HEK293 (cell line): ENCODE measurements around the gene TMEM240.
A peak's percentile ranks its signal among the peaks of the same experiment; 100 is the strongest.
"Not testable (repeated sequence)": the region's sequence is repeated elsewhere in the genome, so short reads cannot be mapped to it uniquely, and the experiment has no call there.

Source experiments
- CTCF ChIA-PET: fragments of 350-600 bp; formaldehyde crosslinking; extraction: SDS; loops from one replicate; lab custom pipeline; 2021; ENCODE audit warnings: antibody characterized with exemption; lab: Yijun Ruan, JAX
- POLR2A ChIA-PET: fragments of 300-600 bp; formaldehyde crosslinking; extraction: SDS; loops from one replicate; lab custom pipeline; 2020; ENCODE audit warnings: antibody characterized with exemption, inconsistent platforms; lab: Yijun Ruan, JAX
- H3K27ac ChIP-seq: fragments of 200-500 bp; sonication (Bioruptor generic); 2 replicates; pipeline ENCODE4 v1.5.1; 2014; ENCODE audit warnings: low read depth, low read length, control low read depth, inconsistent platforms; ENCODE audit errors: extremely low read depth
- H3K36me3 ChIP-seq, 2 experiments: fragments of 200-500 bp in 1 of 2; sonication (Bioruptor generic) in 1 of 2; 1 replicate in 1 of 2; 2 replicates in 1 of 2; pipeline ENCODE4 v1.5.1; 2014 to 2017; ENCODE audit warnings: inconsistent platforms in 2 of 2, low read length in 2 of 2; ENCODE audit not compliant: control insufficient read depth in 2 of 2, insufficient read depth in 1 of 2
- H3K4me1 ChIP-seq: fragments of 200-500 bp; sonication (Bioruptor generic); 2 replicates; pipeline ENCODE4 v1.5.1; 2014; ENCODE audit warnings: mild to moderate bottlenecking, low read length, inconsistent platforms; ENCODE audit not compliant: control insufficient read depth, insufficient read depth
- H3K4me3 ChIP-seq: 2 replicates; pipeline ENCODE4 v1.5.1; 2011; ENCODE audit warnings: low read depth, mild to moderate bottlenecking, control low read depth, low read length, moderate library complexity
- H3K9me3 ChIP-seq: fragments of 200-500 bp; sonication (Bioruptor generic); 2 replicates; pipeline ENCODE4 v1.5.1; 2014; ENCODE audit warnings: low read depth, low read length, inconsistent platforms; ENCODE audit not compliant: control insufficient read depth, insufficient read depth
- BCL11B ChIP-seq: fragments of 450-650 bp; formaldehyde crosslinking; IDR thresholded peaks from 2 replicates; pipeline ENCODE4 v1.5.1; 2016; ENCODE audit warnings: low read depth, missing biosample characterization, missing genetic modification characterization
- GLIS2 ChIP-seq: fragments of 450-650 bp; formaldehyde crosslinking; IDR thresholded peaks from 2 replicates; pipeline ENCODE4 v1.5.1; 2016; ENCODE audit warnings: missing biosample characterization, missing genetic modification characterization
- REST ChIP-seq: fragments of 450-650 bp; formaldehyde crosslinking; IDR thresholded peaks from 2 replicates; pipeline ENCODE4 v1.5.1; 2016; ENCODE audit warnings: missing biosample characterization, missing genetic modification characterization
- SETDB1 ChIP-seq: IDR thresholded peaks from one replicate; pipeline ENCODE4 v1.6.1; 2017; ENCODE audit warnings: mild to moderate bottlenecking, low read length, moderate library complexity, mixed read lengths; ENCODE audit not compliant: insufficient read length
- ZBTB11 ChIP-seq: fragments of 450-650 bp; formaldehyde crosslinking; conservative IDR thresholded peaks from 2 replicates; pipeline ENCODE4 v1.5.1; 2016; ENCODE audit warnings: low read depth, missing biosample characterization, missing genetic modification characterization
- ZBTB7A ChIP-seq: fragments of 450-650 bp; formaldehyde crosslinking; IDR thresholded peaks from 2 replicates; pipeline ENCODE4 v1.5.1; 2016; ENCODE audit warnings: low read depth, missing biosample characterization, missing genetic modification characterization
- ZNF155 ChIP-seq: fragments of 450-650 bp; formaldehyde crosslinking; IDR thresholded peaks from 2 replicates; pipeline ENCODE4 v1.5.1; 2016; ENCODE audit warnings: missing biosample characterization, missing genetic modification characterization
- ZNF214 ChIP-seq: fragments of 450-650 bp; formaldehyde crosslinking; IDR thresholded peaks from 2 replicates; pipeline ENCODE4 v1.5.1; 2017; ENCODE audit warnings: missing biosample characterization, mild to moderate bottlenecking, missing genetic modification characterization, borderline replicate concordance
- ZNF394 ChIP-seq: fragments of 450-650 bp; formaldehyde crosslinking; IDR thresholded peaks from 2 replicates; pipeline ENCODE4 v1.5.1; 2016; ENCODE audit warnings: missing biosample characterization, missing genetic modification characterization, mild to moderate bottlenecking, moderate library complexity, borderline replicate concordance
- ZNF501 ChIP-seq: fragments of 450-650 bp; formaldehyde crosslinking; IDR thresholded peaks from 2 replicates; pipeline ENCODE4 v1.5.1; 2016; ENCODE audit warnings: missing biosample characterization, missing genetic modification characterization
- ZNF544 ChIP-seq: fragments of 450-650 bp; formaldehyde crosslinking; IDR thresholded peaks from 2 replicates; pipeline ENCODE4 v1.5.0; 2017; ENCODE audit warnings: missing biosample characterization, missing genetic modification characterization
- ZNF561 ChIP-seq: fragments of 450-650 bp; IDR thresholded peaks from 2 replicates; pipeline ENCODE4 v1.5.1; 2018; ENCODE audit warnings: missing biosample characterization, missing genetic modification characterization, borderline replicate concordance
- ZNF701 ChIP-seq: fragments of 450-650 bp; formaldehyde crosslinking; IDR thresholded peaks from 2 replicates; pipeline ENCODE4 v1.5.1; 2016; ENCODE audit warnings: missing biosample characterization, missing genetic modification characterization
- ZNF837 ChIP-seq: fragments of 450-650 bp; formaldehyde crosslinking; IDR thresholded peaks from 2 replicates; pipeline ENCODE4 v1.5.1; 2016; ENCODE audit warnings: missing biosample characterization, missing genetic modification characterization

The TMEM240 gene

GRCh38 chr1:1534401-1535154 lies 5.8 kb downstream of the TMEM240 start (continued):
- no peak for TF ChIP-seq ZNF394
- no peak for TF ChIP-seq ZNF214 (tag by site-specific recombination)
- no peak for TF ChIP-seq ZNF155 (tag by site-specific recombination)
- no peak for TF ChIP-seq ZBTB11
- 0 out of 2 replicates have a peak, but pooled peaks have one; percentile 42 for TF ChIP-seq ZBTB7A (tag by site-specific recombination)
- no peak for TF ChIP-seq ZNF837 (tag by site-specific recombination)
- TF ChIP-seq ZNF544 (tag by site-specific recombination), result no peak
- TF ChIP-seq, all 188 proteins: peak for 4

GRCh38 chr1:1533894-1534291 lies 6.5 kb downstream of the TMEM240 start:
- CTCF ChIA-PET, H3K9me3 ChIP-seq, H3K4me1 ChIP-seq, H3K4me3 ChIP-seq, H3K27ac ChIP-seq: not testable (repeated sequence)
- H3K36me3 ChIP-seq, result peaks cover 0 to 64% of the 10 kb centered on the region in 2 experiments; a peak in 2 of 3 replicates
- POLR2A ChIA-PET, result interaction anchor here (0.6 kb wide), 1 partner anchor 138 kb away, joined by 3 read pairs; no protein-coding TSS in a partner anchor
- peak; percentile 51; the same call in 1 of the 2 replicates for TF ChIP-seq REST (tag by site-specific recombination)

- H3K9me3 ChIP-seq, H3K27ac ChIP-seq, H3K4me1 ChIP-seq, H3K4me3 ChIP-seq, CTCF ChIA-PET, POLR2A ChIA-PET: not testable (repeated sequence)
- 0 out of 2 replicates have a peak, but pooled peaks have one; percentile 37 for TF ChIP-seq BCL11B
- TF ChIP-seq GLIS2 (tag by site-specific recombination), result 0 out of 2 replicates have a peak, but pooled peaks have one; percentile 11
- peaks cover 0 to 65% of the 10 kb centered on the region in 2 experiments; a peak in 2 of 3 replicates for H3K36me3 ChIP-seq
These were observed 7.1 kb downstream of the TMEM240 start for GRCh38 chr1:1533176-1533893.

GRCh38 chr1:1531947-1532346 lies 8.5 kb downstream of the TMEM240 start:
- ChIA-PET POLR2A (no interaction called here), CTCF (no interaction called here)
- Histone ChIP-seq H3K36me3 (peaks cover 0 to 66% of the 10 kb centered on the region in 2 experiments; a peak in 2 of 3 replicates), H3K4me1 (no peaks in the 10 kb centered on the region), H3K27ac (no peak overlapping the region), H3K9me3 (no peaks in the 10 kb centered on the region), H3K4me3 (no peak overlapping the region)
- TF ChIP-seq ZNF701 (tag by site-specific recombination) (no peak), SETDB1 (peak; percentile 54), ZNF561 (tag by site-specific recombination) (no peak), ZNF501 (no peak)
